ENCODE results near the gene BLVRB. TPM values are rescaled to one million over a fixed set of nuclear protein-coding genes. Genes with fewer than 3 reads are reported as not detected.
"Not testable (repeated sequence)": the region's sequence is repeated elsewhere in the genome, so short reads cannot be mapped to it uniquely, and the experiment has no call there.

Gene BLVRB
- total RNA-seq, 8 experiments from 2014 or later, result 7.7 to 144 (median 48.3) TPM

GRCh38 chr19:40502081-40502480, 36.5 kb upstream of the BLVRB start:
- 30 to 87% (median 50%) methylated on average over 1 to 5 of the region's 13 CpGs; no CpG with 5 or more reads in 5 of the 10 experiments for WGBS, 10 experiments
- in situ Hi-C loops (cut with MboI; ENCODE audit: low pct_unique_long_range_greater_than_20kb in 2 of 9, low sequenced_read_pairs in 9 of 9, unreplicated experiment in 9 of 9), result no loop called here
- no peak for ATAC-seq (replicated peaks in 6 of 8)
- Histone ChIP-seq H3K4me1 (replicated peaks in 1 of 2) (peaks cover 18 to 20% of the 10 kb centered on the region in 2 donors), H3K4me3 (no peak overlapping the region), H3K27ac (no peak overlapping the region)

- WGBS, 10 experiments, result 30 to 100% (median 75%) methylated on average over 1 to 4 of the region's 4 CpGs; no CpG with 5 or more reads in 3 of the 10 experiments
- peaks cover 18 to 20% of the 10 kb centered on the region in 2 donors for H3K4me1 ChIP-seq (replicated peaks in 1 of 2)
- in situ Hi-C loops (cut with MboI; ENCODE audit: low pct_unique_long_range_greater_than_20kb in 2 of 9, low sequenced_read_pairs in 9 of 9, unreplicated experiment in 9 of 9), result no loop called here
- H3K4me3 ChIP-seq, result no peak overlapping the region
- H3K27ac ChIP-seq, result no peak overlapping the region
- no peak for ATAC-seq (replicated peaks in 6 of 8)
These were observed 36.1 kb upstream of the BLVRB start for GRCh38 chr19:40501599-40501998.

DNA sequence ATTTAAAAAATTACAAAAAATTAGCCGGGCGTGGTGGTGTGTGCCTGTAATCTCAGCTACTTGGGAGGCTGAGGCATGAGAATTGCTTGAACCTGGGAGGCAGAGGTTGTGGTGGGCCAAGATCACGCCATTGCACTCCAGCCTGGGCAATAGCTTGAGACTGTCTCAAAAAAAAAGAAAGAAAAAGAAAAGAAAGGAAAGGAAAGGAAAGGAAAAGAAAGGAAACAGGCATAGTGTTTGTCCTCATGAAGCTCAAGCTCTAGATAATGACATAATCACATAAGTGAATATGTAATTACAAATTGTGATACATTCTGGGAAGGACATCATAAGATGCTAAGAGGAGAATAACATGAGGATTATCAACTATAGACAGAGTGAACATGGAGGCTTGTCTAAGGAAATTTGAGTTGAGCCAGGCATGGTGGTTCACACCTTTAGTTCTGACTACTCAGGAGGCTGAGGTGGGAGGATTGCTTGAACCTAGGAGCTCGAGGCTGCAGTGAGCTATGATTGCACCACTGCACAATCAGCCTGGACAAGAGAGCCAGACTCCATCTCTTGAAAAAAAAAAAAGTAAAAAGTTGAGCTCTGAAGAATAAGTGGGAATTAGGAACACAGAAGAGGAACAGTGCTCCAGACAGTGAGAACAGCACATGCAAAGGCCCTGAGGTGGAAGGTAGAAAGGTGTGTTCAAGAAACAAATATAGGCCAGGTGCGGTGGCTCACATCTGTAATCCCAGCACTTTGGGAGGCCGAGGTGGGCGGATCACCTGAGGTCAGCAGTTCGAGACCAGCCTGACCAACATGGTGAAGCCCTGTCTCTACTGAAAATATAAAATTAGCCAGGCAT, 35.4 kb upstream of the BLVRB start:
- WGBS, 10 experiments, result 45 to 97% (median 64%) methylated on average over 3 to 8 of the region's 8 CpGs
- ATAC-seq (replicated peaks in 6 of 8); in situ Hi-C loops (cut with MboI; ENCODE audit: low pct_unique_long_range_greater_than_20kb in 2 of 9, low sequenced_read_pairs in 9 of 9, unreplicated experiment in 9 of 9): not testable (repeated sequence)

GRCh38 chr19:40499320-40499719, 33.8 kb upstream of the BLVRB start:
- no peak for ATAC-seq (replicated peaks in 6 of 8)
- in situ Hi-C loops (cut with MboI; ENCODE audit: low pct_unique_long_range_greater_than_20kb in 2 of 9, low sequenced_read_pairs in 9 of 9, unreplicated experiment in 9 of 9), result no loop called here
- WGBS, 10 experiments, result 0 to 100% (median 60%) methylated on average over 1 to 4 of the region's 5 CpGs; no CpG with 5 or more reads in 3 of the 10 experiments

More for the DNA sequence above, 35.4 kb upstream of the BLVRB start:
- not testable (repeated sequence) for H3K4me3 ChIP-seq, H3K27ac ChIP-seq
- peaks cover 18 to 20% of the 10 kb centered on the region in 2 donors for H3K4me1 ChIP-seq (replicated peaks in 1 of 2)

GRCh38 chr19:40497214-40497613, 31.7 kb upstream of the BLVRB start:
- 40 to 94% (median 80%) methylated on average over 1 to 8 of the region's 12 CpGs; no CpG with 5 or more reads in 3 of the 10 experiments for WGBS, 10 experiments
- in situ Hi-C loops (cut with MboI; ENCODE audit: low pct_unique_long_range_greater_than_20kb in 2 of 9, low sequenced_read_pairs in 9 of 9, unreplicated experiment in 9 of 9), result no loop called here
- no peak overlapping the region for H3K4me3 ChIP-seq
- ATAC-seq (replicated peaks in 6 of 8), result no peak
- H3K4me1 ChIP-seq (replicated peaks in 1 of 2), result peaks cover under 1 to 2% of the 10 kb centered on the region in 2 donors
- no peak overlapping the region for H3K27ac ChIP-seq

More at GRCh38 chr19:40499320-40499719, 33.8 kb upstream of the BLVRB start:
- H3K27ac ChIP-seq, result no peak overlapping the region
- no peak overlapping the region for H3K4me3 ChIP-seq
- H3K4me1 ChIP-seq (replicated peaks in 1 of 2), result peaks cover 18 to 20% of the 10 kb centered on the region in 2 donors

GRCh38 chr19:40494191-40494838, 28.8 kb upstream of the BLVRB start:
- Histone ChIP-seq H3K4me3 (no peak overlapping the region), H3K4me1 (replicated peaks in 1 of 2) (no peaks in the 10 kb centered on the region), H3K27ac (no peak overlapping the region)
- in situ Hi-C loops (cut with MboI; ENCODE audit: low pct_unique_long_range_greater_than_20kb in 2 of 9, low sequenced_read_pairs in 9 of 9, unreplicated experiment in 9 of 9), result no loop called here
- no peak for ATAC-seq (replicated peaks in 6 of 8)
- 0 to 56% (median 18%) methylated on average over 1 of the region's 1 CpG; no CpG with 5 or more reads in 1 of the 10 experiments for WGBS, 10 experiments

DNA sequence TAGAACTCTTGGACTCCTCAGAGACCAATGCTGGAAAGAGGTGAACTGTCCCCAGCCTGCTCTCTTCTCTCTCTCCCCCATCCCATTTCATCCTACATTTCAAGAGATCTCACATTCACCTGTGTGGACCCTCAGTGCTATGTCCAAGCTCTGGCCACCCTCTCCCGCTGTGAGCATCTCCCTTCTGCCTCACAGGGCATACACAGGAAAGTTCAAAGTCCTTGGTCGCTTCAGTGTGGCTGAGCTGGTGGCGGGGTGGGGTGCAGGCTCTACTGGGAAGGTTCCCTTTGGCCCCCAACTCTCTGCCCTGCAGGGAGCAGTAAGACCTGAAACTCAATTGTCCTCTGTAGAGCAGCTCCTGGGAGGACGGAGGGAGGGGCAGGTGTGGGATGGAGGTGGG, 28.2 kb upstream of the BLVRB start:
- in situ Hi-C loops (cut with MboI; ENCODE audit: low pct_unique_long_range_greater_than_20kb in 2 of 9, low sequenced_read_pairs in 9 of 9, unreplicated experiment in 9 of 9), result no loop called here

DNA sequence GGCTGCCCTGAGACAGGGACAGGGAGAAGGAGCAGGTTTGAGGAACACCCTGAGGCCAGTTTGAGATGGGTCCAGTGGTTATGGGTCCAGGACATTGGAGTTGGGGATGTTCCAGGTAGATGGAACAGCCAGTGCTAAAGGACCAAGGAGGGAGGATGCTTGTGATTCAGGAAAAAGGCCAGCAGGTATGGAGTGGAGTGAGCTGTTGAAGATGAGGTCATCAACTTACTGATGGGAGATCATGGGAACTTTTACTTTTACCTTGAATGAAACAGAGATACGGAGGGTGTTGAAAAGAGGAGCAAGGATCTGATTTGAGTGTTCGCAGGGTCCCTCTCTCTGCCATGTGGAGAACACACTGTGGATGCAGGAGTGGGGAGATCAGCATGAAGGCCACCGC, 26.7 kb upstream of the BLVRB start:
- no peak for ATAC-seq (replicated peaks in 6 of 8)
- in situ Hi-C loops (cut with MboI; ENCODE audit: low pct_unique_long_range_greater_than_20kb in 2 of 9, low sequenced_read_pairs in 9 of 9, unreplicated experiment in 9 of 9), result no loop called here
- Histone ChIP-seq H3K27ac (no peak overlapping the region), H3K4me3 (no peak overlapping the region), H3K4me1 (replicated peaks in 1 of 2) (no peaks in the 10 kb centered on the region)
- 20 to 100% (median 57%) methylated on average over 1 to 3 of the region's 3 CpGs; no CpG with 5 or more reads in 3 of the 10 experiments for WGBS, 10 experiments

More for the DNA sequence above, 28.2 kb upstream of the BLVRB start:
- Histone ChIP-seq H3K27ac (no peak overlapping the region), H3K4me1 (replicated peaks in 1 of 2) (no peaks in the 10 kb centered on the region), H3K4me3 (no peak overlapping the region)
- ATAC-seq (replicated peaks in 6 of 8), result no peak
- WGBS, 10 experiments, result 0 to 37% (median 20%) methylated on average over 1 to 2 of the region's 4 CpGs; no CpG with 5 or more reads in 4 of the 10 experiments

DNA sequence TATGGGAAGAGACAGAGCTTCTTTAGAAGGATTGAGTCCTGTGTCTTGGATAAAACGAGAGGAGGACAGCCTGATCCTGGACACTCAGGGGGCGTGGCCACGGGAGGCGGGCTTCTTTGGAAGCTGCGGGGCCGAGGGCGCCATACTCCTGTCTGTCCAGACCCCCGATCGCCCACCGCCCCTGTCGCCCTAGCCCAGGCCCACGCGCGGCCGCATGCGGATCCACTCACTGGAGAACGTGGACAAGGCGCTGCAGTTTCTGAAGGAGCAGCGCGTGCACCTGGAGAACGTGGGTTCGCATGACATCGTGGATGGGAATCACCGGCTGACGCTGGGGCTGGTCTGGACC, 24.3 kb upstream of the BLVRB start:
- no peak for ATAC-seq (replicated peaks in 6 of 8)
- Histone ChIP-seq H3K27ac (no peak overlapping the region), H3K4me1 (replicated peaks in 1 of 2) (no peaks in the 10 kb centered on the region), H3K4me3 (no peak overlapping the region)
- in situ Hi-C loops (cut with MboI; ENCODE audit: low pct_unique_long_range_greater_than_20kb in 2 of 9, low sequenced_read_pairs in 9 of 9, unreplicated experiment in 9 of 9), result no loop called here
- 0 to 100% (median 79%) methylated on average over 1 to 7 of the region's 25 CpGs; no CpG with 5 or more reads in 4 of the 10 experiments for WGBS, 10 experiments

- no peak overlapping the region for H3K4me3 ChIP-seq
- no peaks in the 10 kb centered on the region for H3K4me1 ChIP-seq (replicated peaks in 1 of 2)
- in situ Hi-C loops (cut with MboI; ENCODE audit: low pct_unique_long_range_greater_than_20kb in 2 of 9, low sequenced_read_pairs in 9 of 9, unreplicated experiment in 9 of 9), result no loop called here
- 50 to 90% (median 70%) methylated on average over 1 to 3 of the region's 3 CpGs; no CpG with 5 or more reads in 6 of the 10 experiments for WGBS, 10 experiments
- ATAC-seq (replicated peaks in 6 of 8), result no peak
- no peak overlapping the region for H3K27ac ChIP-seq
These were observed 20.5 kb upstream of the BLVRB start for GRCh38 chr19:40486017-40486416.

- H3K4me3 ChIP-seq; H3K27ac ChIP-seq; in situ Hi-C loops (cut with MboI; ENCODE audit: low pct_unique_long_range_greater_than_20kb in 2 of 9, low sequenced_read_pairs in 9 of 9, unreplicated experiment in 9 of 9): not testable (repeated sequence)
These were observed 10.5 kb upstream of the BLVRB start for GRCh38 chr19:40475878-40476644.

DNA sequence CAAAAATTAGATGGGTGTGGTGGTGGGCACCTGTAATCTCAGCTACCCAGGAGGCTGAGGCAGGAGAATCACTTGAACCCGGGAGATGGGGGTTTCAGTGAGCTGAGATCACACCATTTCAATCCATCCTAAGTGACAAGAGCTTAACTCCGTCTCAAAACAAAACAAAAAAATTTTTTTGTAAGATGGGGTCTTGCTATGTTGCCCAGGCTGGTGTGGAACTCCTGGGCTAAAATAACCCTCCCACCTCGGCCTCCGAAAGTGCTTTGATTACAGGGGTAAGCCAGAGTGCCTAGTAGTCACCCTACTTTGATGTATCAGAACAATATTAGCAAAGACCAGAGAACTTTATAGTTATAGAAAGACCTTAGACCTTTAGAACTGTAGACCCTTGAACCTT, 9.2 kb upstream of the BLVRB start:
- WGBS, 10 experiments, result 40 to 100% (median 79%) methylated on average over 1 to 4 of the region's 4 CpGs; no CpG with 5 or more reads in 2 of the 10 experiments
- in situ Hi-C loops (cut with MboI; ENCODE audit: low pct_unique_long_range_greater_than_20kb in 2 of 9, low sequenced_read_pairs in 9 of 9, unreplicated experiment in 9 of 9), result no loop called here

More at GRCh38 chr19:40475878-40476644, 10.5 kb upstream of the BLVRB start:
- ATAC-seq (replicated peaks in 6 of 8); H3K4me1 ChIP-seq (replicated peaks in 1 of 2): not testable (repeated sequence)
- WGBS, 10 experiments, result 66 to 97% (median 80%) methylated on average over 1 to 14 of the region's 15 CpGs

GRCh38 chr19:40472516-40472915, 7.0 kb upstream of the BLVRB start:
- no peak overlapping the region for H3K27ac ChIP-seq
- no peak for ATAC-seq (replicated peaks in 6 of 8)
- H3K4me3 ChIP-seq, result no peak overlapping the region
- in situ Hi-C loops (cut with MboI; ENCODE audit: low pct_unique_long_range_greater_than_20kb in 2 of 9, low sequenced_read_pairs in 9 of 9, unreplicated experiment in 9 of 9), result no loop called here
- WGBS, 10 experiments, result 67 to 100% methylated on average over 1 to 3 of the region's 13 CpGs; no CpG with 5 or more reads in 8 of the 10 experiments
- H3K4me1 ChIP-seq (replicated peaks in 1 of 2), result no peaks in the 10 kb centered on the region

More for the DNA sequence above, 9.2 kb upstream of the BLVRB start:
- no peak overlapping the region for H3K4me3 ChIP-seq
- H3K27ac ChIP-seq, result no peak overlapping the region
- no peaks in the 10 kb centered on the region for H3K4me1 ChIP-seq (replicated peaks in 1 of 2)
- no peak for ATAC-seq (replicated peaks in 6 of 8)

Measured in motor neuron (in vitro differentiated cells).